Adipose tissue (tissue), 3 donors: Measurements from ENCODE around the gene KCNV2. TPM values are rescaled to one million over a fixed set of nuclear protein-coding genes. Genes with fewer than 3 reads are reported as not detected.

ENCODE experiments used
- H3K27ac ChIP-seq: one replicate; pipeline ENCODE4 v1.5.1; 2013; ENCODE audit warnings: low read depth, low read length
- WGBS, 3 donors: extraction: QIAGEN DNeasy Blood & Tissue Kit; methylation state at CpG; one replicate each; pipeline ENCODE4 v1.1.7; 2013; 5-methylcytosine and 5-hydroxymethylcytosine counted together
- polyA plus RNA-seq, 3 donors: library from polyadenylated mRNA; stranded (reverse); fragments of 200-250 nt; gene quantifications; one replicate each; pipeline ENCODE4 v1.2.3, GENCODE V29; 2013
- donor health status: healthy with polysubstance abuse.
- donor health status: Bipolar disorder and iron deficiency.
- donor health status: healthy.

Gene KCNV2
- polyA plus RNA-seq, 3 donors, result not detected

DNA sequence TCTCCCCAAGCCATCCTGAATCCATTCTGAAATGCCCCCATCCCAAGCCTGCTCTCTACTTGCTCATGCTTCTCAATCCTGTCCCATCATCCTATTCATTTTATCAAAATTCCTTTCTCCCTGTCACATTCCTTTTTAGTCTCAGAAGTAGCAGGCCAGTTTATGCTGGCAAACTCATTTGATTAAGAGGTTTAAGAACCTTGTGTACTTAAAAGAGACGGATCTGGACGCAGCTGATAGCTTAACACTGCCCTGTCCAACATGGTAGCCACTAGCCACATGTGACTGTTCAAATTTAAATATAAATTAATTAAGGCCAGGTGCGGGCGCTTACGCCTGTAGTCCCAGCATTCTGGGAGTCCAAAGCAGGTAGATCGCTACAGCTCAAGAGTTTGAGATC lies 5.6 kb upstream of the KCNV2 start:
- WGBS, 3 donors, result 94 to 98% (median 95%) methylated on average over 6 of the region's 6 CpGs

DNA sequence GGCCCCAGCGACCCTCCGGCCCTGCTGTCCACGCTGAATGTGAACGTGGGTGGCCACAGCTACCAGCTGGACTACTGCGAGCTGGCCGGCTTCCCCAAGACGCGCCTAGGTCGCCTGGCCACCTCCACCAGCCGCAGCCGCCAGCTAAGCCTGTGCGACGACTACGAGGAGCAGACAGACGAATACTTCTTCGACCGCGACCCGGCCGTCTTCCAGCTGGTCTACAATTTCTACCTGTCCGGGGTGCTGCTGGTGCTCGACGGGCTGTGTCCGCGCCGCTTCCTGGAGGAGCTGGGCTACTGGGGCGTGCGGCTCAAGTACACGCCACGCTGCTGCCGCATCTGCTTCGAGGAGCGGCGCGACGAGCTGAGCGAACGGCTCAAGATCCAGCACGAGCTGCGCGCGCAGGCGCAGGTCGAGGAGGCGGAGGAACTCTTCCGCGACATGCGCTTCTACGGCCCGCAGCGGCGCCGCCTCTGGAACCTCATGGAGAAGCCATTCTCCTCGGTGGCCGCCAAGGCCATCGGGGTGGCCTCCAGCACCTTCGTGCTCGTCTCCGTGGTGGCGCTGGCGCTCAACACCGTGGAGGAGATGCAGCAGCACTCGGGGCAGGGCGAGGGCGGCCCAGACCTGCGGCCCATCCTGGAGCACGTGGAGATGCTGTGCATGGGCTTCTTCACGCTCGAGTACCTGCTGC lies 839 bp downstream of the KCNV2 start:
- no peak overlapping the region for H3K27ac ChIP-seq
- 97 to 99% (median 97%) methylated on average over 69 of the region's 69 CpGs for WGBS, 3 donors

More for the DNA sequence above, 5.6 kb upstream of the KCNV2 start:
- H3K27ac ChIP-seq, result no peak overlapping the region

DNA sequence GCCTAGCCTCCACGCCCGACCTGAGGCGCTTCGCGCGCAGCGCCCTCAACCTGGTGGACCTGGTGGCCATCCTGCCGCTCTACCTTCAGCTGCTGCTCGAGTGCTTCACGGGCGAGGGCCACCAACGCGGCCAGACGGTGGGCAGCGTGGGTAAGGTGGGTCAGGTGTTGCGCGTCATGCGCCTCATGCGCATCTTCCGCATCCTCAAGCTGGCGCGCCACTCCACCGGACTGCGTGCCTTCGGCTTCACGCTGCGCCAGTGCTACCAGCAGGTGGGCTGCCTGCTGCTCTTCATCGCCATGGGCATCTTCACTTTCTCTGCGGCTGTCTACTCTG lies 1.4 kb downstream of the KCNV2 start:
- WGBS, 3 donors, result 98 to 99% (median 98%) methylated on average over 29 of the region's 29 CpGs
- H3K27ac ChIP-seq, result no peak overlapping the region

GRCh38 chr9:2720179-2720654 lies 2.9 kb downstream of the KCNV2 start:
- WGBS, 3 donors, result 39 to 96% (median 94%) methylated on average over 1 of the region's 1 CpG
- H3K27ac ChIP-seq, result no peak overlapping the region

DNA sequence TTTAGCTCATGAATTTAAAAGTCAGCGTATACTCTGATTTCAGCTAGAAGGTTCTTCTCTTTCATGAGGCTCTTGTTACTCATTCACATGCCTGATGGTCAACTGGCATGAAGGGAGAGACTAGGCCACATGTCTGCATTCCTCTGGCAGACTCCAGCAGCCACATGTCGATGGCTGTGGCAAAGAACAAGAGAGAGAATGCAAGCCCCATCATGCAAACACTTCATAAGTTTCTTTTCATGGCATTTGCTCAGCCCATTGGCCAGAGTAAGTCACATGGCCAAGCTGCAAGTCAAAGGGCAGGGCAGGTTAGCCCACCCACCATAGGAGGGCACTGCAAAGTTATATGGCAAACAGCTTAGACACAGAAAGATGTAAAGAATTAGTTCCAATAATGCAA lies 5.4 kb downstream of the KCNV2 start:
- no peak overlapping the region for H3K27ac ChIP-seq
- 48 to 94% (median 91%) methylated on average over 2 of the region's 2 CpGs for WGBS, 3 donors

DNA sequence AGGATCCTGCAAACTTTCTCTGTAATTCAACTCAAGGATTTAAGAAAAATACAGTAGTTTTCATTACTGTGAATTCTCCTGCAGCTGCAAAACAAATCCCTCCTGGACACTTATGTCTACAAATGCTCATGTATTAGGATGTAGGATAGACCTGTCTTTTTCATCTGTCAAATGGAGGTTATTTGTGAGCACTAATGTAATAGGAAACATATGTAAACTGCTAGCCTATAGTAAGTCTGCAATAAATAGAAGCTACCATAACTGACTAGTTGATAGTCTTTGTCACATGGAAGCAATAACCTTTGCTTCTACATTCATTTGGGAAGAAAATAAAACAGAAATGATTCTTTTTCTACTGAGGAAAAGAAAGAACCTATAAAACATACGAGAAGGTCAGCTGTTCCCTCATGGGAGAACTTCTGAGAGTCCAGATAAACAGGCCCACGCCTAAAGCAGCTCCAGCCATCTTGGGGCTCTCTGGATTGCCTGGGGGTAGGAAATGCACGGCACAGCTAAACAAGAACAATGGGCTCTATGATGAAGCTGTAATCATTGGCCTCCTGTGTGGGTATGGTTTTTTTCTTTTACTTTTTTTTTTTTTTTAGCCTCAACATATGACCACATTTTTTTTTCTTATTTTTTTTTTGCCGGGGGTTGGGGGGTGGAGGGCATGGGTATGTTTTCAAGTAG lies 6.2 kb downstream of the KCNV2 start:
- H3K27ac ChIP-seq, result no peak overlapping the region
- WGBS, 3 donors, result 53 to 79% (median 74%) methylated on average over 4 of the region's 4 CpGs

DNA sequence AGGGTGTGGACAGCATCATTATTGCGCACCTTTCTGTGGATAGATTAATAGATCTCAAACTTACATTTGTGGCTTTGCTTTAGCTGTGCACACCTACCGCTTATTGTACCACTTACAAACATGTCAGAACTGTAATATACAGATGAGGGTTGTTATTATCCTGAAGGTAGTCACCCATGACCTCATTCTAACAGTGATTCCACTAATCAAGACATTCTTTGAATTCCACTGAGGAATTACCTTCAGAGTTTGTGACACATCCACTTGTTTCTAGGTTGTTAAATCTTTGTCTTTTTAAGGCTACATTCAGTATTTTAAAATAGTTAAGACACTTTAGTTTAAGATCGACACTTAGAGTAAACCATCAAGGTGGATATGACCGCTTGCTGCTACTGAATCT lies 7.8 kb downstream of the KCNV2 start:
- 78 to 90% (median 86%) methylated on average over 4 of the region's 4 CpGs for WGBS, 3 donors

DNA sequence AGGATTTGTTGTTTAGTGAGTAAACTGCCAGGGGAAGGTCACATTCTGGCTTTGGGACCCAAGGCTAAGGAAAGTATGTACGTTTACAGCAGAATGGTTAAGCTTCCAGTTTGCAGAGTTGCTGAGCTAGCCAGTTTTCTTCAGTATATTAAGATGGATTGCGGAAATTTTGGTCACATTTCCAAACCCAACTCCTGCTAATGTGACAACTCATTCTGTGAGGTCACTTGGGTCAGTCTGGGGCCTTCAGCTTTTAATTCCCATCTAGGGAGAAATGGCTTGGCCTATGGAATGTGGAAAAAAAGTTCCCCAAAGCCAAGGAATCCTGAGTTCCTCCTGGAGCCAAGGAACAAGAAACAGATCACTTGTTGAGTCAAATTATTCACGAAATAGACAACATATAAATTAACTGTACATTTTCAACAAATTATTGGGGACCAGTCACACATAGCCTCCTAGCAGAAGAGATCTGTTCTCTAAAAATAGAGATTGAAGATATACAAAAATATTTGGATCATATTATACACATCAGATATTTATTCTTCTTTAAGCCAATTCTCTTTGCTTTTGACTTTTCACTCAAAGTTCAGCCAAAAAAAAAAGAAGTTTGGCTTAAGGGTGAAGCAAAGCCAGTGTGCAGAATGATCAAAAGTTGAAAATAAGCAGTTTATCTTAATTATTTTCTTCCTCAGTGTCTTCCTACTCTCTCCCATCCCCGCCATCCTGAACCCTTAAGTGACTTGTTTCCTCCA lies 8.8 kb downstream of the KCNV2 start:
- no peak overlapping the region for H3K27ac ChIP-seq
- WGBS, 3 donors, result 66 to 78% (median 74%) methylated on average over 4 of the region's 4 CpGs

More for the DNA sequence above, 7.8 kb downstream of the KCNV2 start:
- no peak overlapping the region for H3K27ac ChIP-seq

DNA sequence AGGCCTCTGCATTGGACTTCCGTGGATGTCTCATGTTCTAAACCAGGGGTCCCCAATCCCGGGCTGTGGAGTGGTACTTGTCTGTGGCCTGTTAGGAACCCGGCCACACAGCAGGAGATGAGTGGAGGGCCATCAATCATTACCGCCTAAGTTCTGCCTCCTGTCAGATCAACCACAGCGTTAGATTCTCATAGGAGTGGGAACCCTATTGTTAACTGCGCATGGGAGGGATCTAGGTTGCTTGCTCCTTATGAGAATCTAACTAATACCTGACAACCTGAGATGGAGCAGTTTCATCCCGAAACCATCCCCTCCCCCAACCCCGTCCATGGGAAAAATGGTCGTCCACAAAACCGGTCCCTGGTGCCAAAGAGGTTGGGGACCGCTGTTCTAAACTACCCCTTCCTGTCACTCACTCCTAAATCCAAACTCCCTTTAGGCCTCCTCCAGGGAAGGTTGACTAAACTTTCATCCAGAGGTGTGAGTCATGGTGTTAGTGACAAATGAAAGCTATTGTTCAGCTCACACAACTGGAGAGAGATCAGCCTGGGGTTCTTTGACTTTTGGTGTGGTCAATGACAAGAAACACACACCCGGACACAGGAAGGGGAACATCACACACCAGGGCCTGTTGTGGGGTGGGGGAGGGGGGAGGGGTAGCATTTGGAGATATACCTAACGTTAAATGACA lies 9.5 kb downstream of the KCNV2 start:
- WGBS, 3 donors, result 79 to 89% (median 80%) methylated on average over 12 to 13 of the region's 13 CpGs
- H3K27ac ChIP-seq, result no peak overlapping the region

- WGBS, 3 donors, result 72 to 89% (median 80%) methylated on average over 2 of the region's 2 CpGs
- H3K27ac ChIP-seq, result no peak overlapping the region
Measured at GRCh38 chr9:2727374-2727773, 10.1 kb downstream of the KCNV2 start.

DNA sequence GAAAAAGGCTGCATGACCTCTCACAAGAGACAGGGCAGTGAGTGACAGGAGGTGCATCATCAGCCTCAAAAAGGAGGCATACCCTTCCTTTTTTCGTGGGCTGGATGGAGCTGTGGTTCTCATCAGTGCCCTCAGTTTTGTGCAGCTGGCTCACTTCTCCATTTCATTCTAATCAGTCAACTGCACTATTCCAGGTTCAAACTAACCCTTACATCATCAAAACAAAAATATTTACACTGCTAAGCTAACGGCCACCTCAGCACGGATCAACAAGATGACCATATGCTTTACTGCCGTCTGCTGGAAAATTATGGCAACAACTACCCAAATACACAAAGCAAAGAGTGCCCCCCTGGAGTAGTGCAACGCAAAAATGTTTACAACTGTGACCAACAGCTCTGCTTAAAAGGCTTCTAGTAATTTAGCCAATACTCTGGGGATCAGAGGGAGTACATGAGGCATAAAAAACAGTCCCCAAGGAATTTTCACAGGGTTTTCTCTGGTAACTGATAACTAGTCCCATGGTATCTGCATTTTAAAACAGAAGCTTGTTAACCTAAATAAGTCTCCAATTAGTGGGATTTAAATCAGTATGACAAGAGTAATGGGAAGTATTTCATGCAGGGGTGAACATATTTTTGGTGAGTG lies 10.8 kb downstream of the KCNV2 start:
- no peak overlapping the region for H3K27ac ChIP-seq
- WGBS, 3 donors, result 11 to 17% (median 14%) methylated on average over 5 of the region's 5 CpGs

- WGBS, 3 donors, result 87 to 89% (median 89%) methylated on average over 5 of the region's 5 CpGs
- H3K27ac ChIP-seq, result no peak overlapping the region
Measured at GRCh38 chr9:2729003-2729402, 11.7 kb downstream of the KCNV2 start.

DNA sequence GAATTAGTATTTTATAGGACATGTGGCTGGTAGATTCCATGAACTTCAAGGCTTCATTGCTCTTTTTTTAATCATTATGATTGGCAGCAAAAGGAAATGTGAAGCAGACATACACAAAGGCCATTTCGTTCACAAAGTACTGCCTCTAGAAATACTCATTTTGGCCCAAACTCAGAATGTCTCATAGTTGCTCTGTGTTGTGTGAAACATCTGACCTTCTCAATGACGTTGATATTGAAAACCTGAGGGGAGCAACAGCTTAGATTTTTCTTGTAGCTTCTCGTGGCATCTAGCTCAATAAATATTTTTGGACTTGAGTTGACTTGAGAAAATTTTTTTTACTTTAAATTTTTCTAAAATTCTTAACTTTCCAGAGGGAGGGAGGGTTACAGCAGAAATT lies 12.4 kb downstream of the KCNV2 start:
- no peak overlapping the region for H3K27ac ChIP-seq
- WGBS, 3 donors, result 61 to 65% (median 62%) methylated on average over 3 of the region's 3 CpGs

GRCh38 chr9:2730971-2731370 lies 13.7 kb downstream of the KCNV2 start:
- H3K27ac ChIP-seq, result no peak overlapping the region
- WGBS, 3 donors, result 92 to 98% (median 97%) methylated on average over 1 of the region's 1 CpG

GRCh38 chr9:2732492-2732891 lies 15.2 kb downstream of the KCNV2 start:
- WGBS, 3 donors, result 61 to 66% (median 62%) methylated on average over 4 of the region's 4 CpGs
- no peak overlapping the region for H3K27ac ChIP-seq

DNA sequence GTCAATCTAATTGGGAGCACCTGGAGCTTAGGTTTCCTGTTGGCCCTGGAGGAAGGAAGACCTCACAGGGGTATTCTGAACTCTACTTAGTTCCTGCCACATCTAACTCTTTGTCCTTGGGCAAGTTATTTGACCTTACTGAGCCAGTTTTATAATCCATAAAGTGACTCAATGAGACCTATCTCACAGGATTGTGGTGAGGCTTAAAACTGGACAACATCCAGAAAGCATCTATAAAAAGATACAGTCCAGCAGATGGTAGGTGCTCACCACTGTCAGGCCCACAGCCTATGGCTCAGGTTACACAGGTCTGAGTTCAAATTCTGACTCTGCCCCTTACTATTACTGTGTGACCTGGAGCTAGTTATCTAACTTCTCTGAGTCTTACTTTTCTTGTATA lies 23.3 kb downstream of the KCNV2 start:
- H3K27ac ChIP-seq, result no peak overlapping the region

DNA sequence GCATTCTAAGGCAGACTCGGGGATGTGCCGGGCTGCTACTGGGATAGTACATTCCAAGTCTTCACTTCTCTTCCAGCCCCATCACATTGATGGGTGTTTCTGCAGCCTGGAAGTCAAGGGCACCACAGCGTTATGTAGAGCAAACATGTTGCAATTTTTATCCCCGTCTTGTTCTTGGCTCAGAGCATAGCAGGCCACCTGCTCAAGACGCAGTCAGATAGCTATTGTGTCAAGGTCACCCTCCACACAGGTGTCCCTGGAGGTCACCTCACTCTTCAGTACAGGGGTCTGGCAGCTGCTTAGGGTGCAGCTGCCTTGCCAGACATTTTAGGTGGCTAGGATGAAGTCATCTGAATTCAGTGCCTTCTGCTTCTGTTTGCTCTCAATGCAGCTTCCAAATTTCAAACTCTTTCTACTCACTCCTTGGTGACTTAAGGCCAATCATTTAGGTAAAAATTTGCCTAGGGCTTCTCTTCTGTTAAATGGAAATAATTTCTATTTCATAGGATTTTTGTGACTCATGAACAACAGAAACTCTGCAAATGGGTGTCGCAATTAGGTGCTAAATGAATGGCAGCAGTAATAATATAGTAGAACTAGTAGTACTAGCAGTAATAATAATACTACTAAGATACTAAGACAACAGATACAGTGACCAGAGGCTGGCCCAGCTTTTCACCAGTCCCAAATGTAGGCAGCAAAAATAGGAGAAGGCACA lies 24.3 kb downstream of the KCNV2 start:
- H3K27ac ChIP-seq, result no peak overlapping the region
- 47 to 92% (median 91%) methylated on average over 6 of the region's 6 CpGs for WGBS, 3 donors

DNA sequence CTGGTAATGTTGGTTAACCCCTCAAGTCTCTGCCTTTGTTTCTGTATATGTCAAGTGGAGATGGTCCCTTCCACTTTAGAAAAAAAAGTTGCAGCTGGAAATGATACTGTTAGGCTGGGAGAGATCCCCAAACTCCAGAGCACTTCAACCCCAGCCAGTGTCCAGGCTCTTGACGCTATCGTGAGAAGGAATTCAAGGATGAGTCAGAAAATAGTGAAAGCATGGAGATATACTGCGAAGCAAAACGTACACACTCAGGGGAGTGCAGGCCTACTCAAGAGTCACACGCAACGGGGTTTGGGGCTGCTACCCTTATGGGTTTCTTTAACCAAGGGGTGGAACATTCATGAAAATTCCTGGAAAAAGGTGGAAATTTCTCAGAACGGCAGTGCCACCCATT lies 24.9 kb downstream of the KCNV2 start:
- H3K27ac ChIP-seq, result no peak overlapping the region
- WGBS, 3 donors, result 91 to 95% (median 92%) methylated on average over 7 of the region's 7 CpGs
